ENCODE data around the gene ING1.
"Not testable (repeated sequence)": the region's sequence is repeated elsewhere in the genome, so short reads cannot be mapped to it uniquely, and the experiment has no call there.

Gene ING1, protein sequence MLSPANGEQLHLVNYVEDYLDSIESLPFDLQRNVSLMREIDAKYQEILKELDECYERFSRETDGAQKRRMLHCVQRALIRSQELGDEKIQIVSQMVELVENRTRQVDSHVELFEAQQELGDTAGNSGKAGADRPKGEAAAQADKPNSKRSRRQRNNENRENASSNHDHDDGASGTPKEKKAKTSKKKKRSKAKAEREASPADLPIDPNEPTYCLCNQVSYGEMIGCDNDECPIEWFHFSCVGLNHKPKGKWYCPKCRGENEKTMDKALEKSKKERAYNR

DNA sequence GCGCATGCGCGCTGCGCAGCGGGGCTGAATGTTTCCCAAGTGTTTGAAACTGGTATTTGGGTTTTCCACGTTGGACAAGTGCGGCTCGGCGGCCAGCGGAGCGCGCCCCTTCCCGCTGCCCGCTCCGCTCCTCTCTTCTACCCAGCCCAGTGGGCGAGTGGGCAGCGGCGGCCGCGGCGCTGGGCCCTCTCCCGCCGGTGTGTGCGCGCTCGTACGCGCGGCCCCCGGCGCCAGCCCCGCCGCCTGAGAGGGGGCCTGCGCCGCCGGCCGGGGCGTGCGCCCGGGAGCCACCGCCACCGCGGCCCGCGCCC lies at the start of gene ING1:
Gene ING1, plus strand, starts transcription at position 59 of the 311 bp plus-strand sequence. CDS start 450 bp downstream, outside the sequence.
- Histone ChIP-seq H3K9ac (ENCODE audit: low read length) (peak within 1 kb of the TSS; percentile 95), H3K27me3 (ENCODE audit: control insufficient read depth, insufficient read depth, low read length) (no peaks in the 10 kb centered on the region), H3K27ac (ENCODE audit: low read depth, low read length) (peak within 1 kb of the TSS; percentile 99), H3K36me3 (ENCODE audit: control insufficient read depth, insufficient read depth, low read length) (no peaks in the 10 kb centered on the region), H3K4me1 (ENCODE audit: control insufficient read depth, insufficient read depth, low read length) (peaks cover 13% of the 10 kb centered on the region), H3K4me3 (ENCODE audit: low read length) (peak within 1 kb of the TSS; percentile 99)

DNA sequence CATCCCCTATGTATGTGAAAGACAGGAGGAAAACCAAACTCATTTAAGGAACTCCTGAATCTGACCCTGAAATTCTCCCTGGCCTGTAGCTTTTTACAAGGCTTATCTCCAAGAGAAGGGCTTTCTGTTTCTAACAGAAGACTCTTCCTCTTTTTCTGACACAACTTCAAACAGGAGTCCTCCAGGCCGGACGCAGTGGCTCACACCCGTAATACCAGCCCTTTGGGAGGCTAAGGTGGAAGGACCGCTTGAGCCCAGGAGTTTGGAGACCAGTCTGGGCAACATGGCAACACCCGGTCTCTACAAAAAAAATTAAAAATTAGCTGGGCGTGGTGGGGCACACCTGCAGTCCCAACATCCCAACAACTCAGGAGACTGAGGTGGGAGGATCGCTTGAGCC lies 49.5 kb upstream of the ING1 start:
- H3K4me3 ChIP-seq (ENCODE audit: low read length): no peak overlapping the region
- H3K4me1 ChIP-seq (ENCODE audit: control insufficient read depth, insufficient read depth, low read length): no peaks in the 10 kb centered on the region
- H3K36me3 ChIP-seq (ENCODE audit: control insufficient read depth, insufficient read depth, low read length): peaks cover 8% of the 10 kb centered on the region
- no peak overlapping the region for H3K27ac ChIP-seq (ENCODE audit: low read depth, low read length)
- H3K27me3 ChIP-seq (ENCODE audit: control insufficient read depth, insufficient read depth, low read length): no peaks in the 10 kb centered on the region
- H3K9ac ChIP-seq (ENCODE audit: low read length): no peak overlapping the region

- Histone ChIP-seq H3K4me3 (ENCODE audit: low read length) (no peak overlapping the region), H3K27me3 (ENCODE audit: control insufficient read depth, insufficient read depth, low read length) (no peaks in the 10 kb centered on the region), H3K27ac (ENCODE audit: low read depth, low read length) (no peak overlapping the region), H3K4me1 (ENCODE audit: control insufficient read depth, insufficient read depth, low read length) (no peaks in the 10 kb centered on the region), H3K36me3 (ENCODE audit: control insufficient read depth, insufficient read depth, low read length) (peaks cover 10% of the 10 kb centered on the region), H3K9ac (ENCODE audit: low read length) (no peak overlapping the region)
Observed at GRCh38 chr13:110664673-110665072, 48.8 kb upstream of the ING1 start.

DNA sequence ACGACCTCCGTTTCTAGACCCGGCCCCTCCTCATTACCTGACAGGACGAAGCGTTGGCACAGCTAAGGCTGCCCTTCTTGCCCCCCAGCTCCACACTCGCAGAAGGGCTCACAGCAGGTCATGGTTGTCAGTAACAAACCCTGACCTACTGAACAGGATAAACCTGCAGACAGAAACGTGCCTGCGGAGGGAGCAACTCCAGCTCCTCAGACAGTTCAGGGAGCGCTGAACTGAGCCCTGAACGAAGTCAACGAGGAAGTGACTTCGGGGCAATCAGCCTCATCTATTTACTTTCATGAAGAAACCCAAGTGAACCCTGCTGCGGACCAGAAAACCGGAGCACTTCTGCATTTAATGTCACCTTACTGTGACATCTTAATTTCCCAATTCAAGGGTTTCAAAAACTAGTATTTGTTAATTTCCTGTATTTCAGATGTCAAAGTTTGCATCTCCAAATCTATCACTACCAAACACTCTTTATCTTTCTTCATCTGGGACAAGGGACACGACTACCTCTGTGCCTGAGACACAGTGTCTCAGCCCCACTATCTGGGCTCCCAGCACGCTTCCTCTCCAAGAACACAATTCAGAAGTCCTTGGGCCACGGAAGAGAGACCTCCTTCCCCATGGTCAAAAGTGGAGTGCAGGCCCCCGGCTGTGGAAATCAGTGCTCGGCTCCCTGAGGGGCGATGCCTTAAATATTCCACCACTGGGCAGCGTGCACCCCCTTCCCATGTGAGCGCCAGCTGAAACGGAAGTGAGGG lies 47.8 kb upstream of the ING1 start:
- Histone ChIP-seq H3K27me3 (ENCODE audit: control insufficient read depth, insufficient read depth, low read length) (no peaks in the 10 kb centered on the region), H3K27ac (ENCODE audit: low read depth, low read length) (no peak overlapping the region), H3K4me3 (ENCODE audit: low read length) (no peak overlapping the region), H3K4me1 (ENCODE audit: control insufficient read depth, insufficient read depth, low read length) (no peaks in the 10 kb centered on the region), H3K9ac (ENCODE audit: low read length) (no peak overlapping the region), H3K36me3 (ENCODE audit: control insufficient read depth, insufficient read depth, low read length) (peaks cover 11% of the 10 kb centered on the region)

- no peak overlapping the region for H3K4me3 ChIP-seq (ENCODE audit: low read length)
- no peaks in the 10 kb centered on the region for H3K4me1 ChIP-seq (ENCODE audit: control insufficient read depth, insufficient read depth, low read length)
- H3K36me3 ChIP-seq (ENCODE audit: control insufficient read depth, insufficient read depth, low read length): peaks cover 11% of the 10 kb centered on the region
- no peak overlapping the region for H3K9ac ChIP-seq (ENCODE audit: low read length)
- H3K27me3 ChIP-seq (ENCODE audit: control insufficient read depth, insufficient read depth, low read length): no peaks in the 10 kb centered on the region
- H3K27ac ChIP-seq (ENCODE audit: low read depth, low read length): no peak overlapping the region
Observed at GRCh38 chr13:110666255-110666533, 47.3 kb upstream of the ING1 start.

GRCh38 chr13:110669036-110669435 lies 44.5 kb upstream of the ING1 start:
- no peak overlapping the region for H3K9ac ChIP-seq (ENCODE audit: low read length)
- no peaks in the 10 kb centered on the region for H3K4me1 ChIP-seq (ENCODE audit: control insufficient read depth, insufficient read depth, low read length)
- H3K36me3 ChIP-seq (ENCODE audit: control insufficient read depth, insufficient read depth, low read length): peaks cover 8% of the 10 kb centered on the region
- no peak overlapping the region for H3K27ac ChIP-seq (ENCODE audit: low read depth, low read length)
- H3K27me3 ChIP-seq (ENCODE audit: control insufficient read depth, insufficient read depth, low read length): no peaks in the 10 kb centered on the region
- no peak overlapping the region for H3K4me3 ChIP-seq (ENCODE audit: low read length)

DNA sequence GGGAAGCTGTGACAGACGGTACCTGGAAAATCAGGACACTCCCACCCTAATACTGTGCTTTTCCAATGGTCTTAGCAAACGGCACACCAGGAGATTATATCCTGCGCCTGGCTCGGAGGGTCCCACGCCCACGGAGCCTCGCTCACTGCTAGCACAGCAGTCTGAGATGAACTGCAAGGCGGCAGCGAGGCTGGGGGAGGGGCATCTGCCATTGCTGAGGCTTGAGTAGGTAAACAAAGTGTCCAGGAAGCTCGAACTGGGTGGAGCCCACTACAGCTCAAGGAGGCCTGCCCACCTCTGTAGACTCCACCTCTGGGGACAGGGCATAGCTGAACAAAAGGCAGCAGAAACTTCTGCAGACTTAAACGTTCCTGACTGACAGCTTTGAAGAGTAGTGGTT lies 43.7 kb upstream of the ING1 start:
- H3K27ac ChIP-seq (ENCODE audit: low read depth, low read length); H3K4me1 ChIP-seq (ENCODE audit: control insufficient read depth, insufficient read depth, low read length); H3K27me3 ChIP-seq (ENCODE audit: control insufficient read depth, insufficient read depth, low read length); H3K9ac ChIP-seq (ENCODE audit: low read length); H3K36me3 ChIP-seq (ENCODE audit: control insufficient read depth, insufficient read depth, low read length); H3K4me3 ChIP-seq (ENCODE audit: low read length): not testable (repeated sequence)

GRCh38 chr13:110676595-110677587 lies 36.6 kb upstream of the ING1 start:
- H3K27me3 ChIP-seq (ENCODE audit: control insufficient read depth, insufficient read depth, low read length): no peaks in the 10 kb centered on the region
- H3K9ac ChIP-seq (ENCODE audit: low read length): no peak overlapping the region
- H3K4me3 ChIP-seq (ENCODE audit: low read length): no peak overlapping the region
- H3K36me3 ChIP-seq (ENCODE audit: control insufficient read depth, insufficient read depth, low read length): peaks cover 29% of the 10 kb centered on the region
- H3K4me1 ChIP-seq (ENCODE audit: control insufficient read depth, insufficient read depth, low read length): no peaks in the 10 kb centered on the region
- H3K27ac ChIP-seq (ENCODE audit: low read depth, low read length): no peak overlapping the region

GRCh38 chr13:110677731-110678545 lies 35.6 kb upstream of the ING1 start:
- Histone ChIP-seq H3K27ac (ENCODE audit: low read depth, low read length) (no peak overlapping the region), H3K9ac (ENCODE audit: low read length) (no peak overlapping the region), H3K4me3 (ENCODE audit: low read length) (no peak overlapping the region), H3K27me3 (ENCODE audit: control insufficient read depth, insufficient read depth, low read length) (no peaks in the 10 kb centered on the region), H3K36me3 (ENCODE audit: control insufficient read depth, insufficient read depth, low read length) (peaks cover 32% of the 10 kb centered on the region), H3K4me1 (ENCODE audit: control insufficient read depth, insufficient read depth, low read length) (no peaks in the 10 kb centered on the region)

DNA sequence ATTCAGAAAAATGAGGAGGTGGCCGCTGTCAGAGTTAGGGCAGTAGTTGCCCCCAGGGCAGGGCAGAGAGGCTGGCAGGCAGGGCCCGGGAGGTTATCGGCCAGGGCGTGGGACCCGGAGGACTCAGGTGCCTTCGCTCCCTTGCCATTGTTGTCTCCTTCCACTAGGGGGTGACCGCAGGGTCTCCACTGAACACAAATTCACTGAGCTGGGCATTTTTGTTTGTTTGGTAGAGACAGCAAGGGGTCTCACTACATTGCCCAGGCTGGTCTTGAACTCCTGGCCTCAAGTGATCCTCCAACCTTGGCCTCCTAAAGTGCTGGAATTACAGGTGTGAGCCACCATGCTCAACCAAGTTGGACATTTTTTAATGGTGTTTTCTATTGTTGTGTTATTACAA lies 32.6 kb upstream of the ING1 start:
- no peak overlapping the region for H3K9ac ChIP-seq (ENCODE audit: low read length)
- no peak overlapping the region for H3K4me3 ChIP-seq (ENCODE audit: low read length)
- H3K4me1 ChIP-seq (ENCODE audit: control insufficient read depth, insufficient read depth, low read length): peaks cover 12% of the 10 kb centered on the region
- no peak overlapping the region for H3K27ac ChIP-seq (ENCODE audit: low read depth, low read length)
- no peaks in the 10 kb centered on the region for H3K27me3 ChIP-seq (ENCODE audit: control insufficient read depth, insufficient read depth, low read length)
- H3K36me3 ChIP-seq (ENCODE audit: control insufficient read depth, insufficient read depth, low read length): peaks cover 35% of the 10 kb centered on the region

- Histone ChIP-seq H3K4me1 (ENCODE audit: control insufficient read depth, insufficient read depth, low read length) (peaks cover 12% of the 10 kb centered on the region), H3K9ac (ENCODE audit: low read length) (no peak overlapping the region), H3K36me3 (ENCODE audit: control insufficient read depth, insufficient read depth, low read length) (peaks cover 29% of the 10 kb centered on the region), H3K27ac (ENCODE audit: low read depth, low read length) (no peak overlapping the region), H3K27me3 (ENCODE audit: control insufficient read depth, insufficient read depth, low read length) (no peaks in the 10 kb centered on the region), H3K4me3 (ENCODE audit: low read length) (no peak overlapping the region)
Observed at GRCh38 chr13:110681868-110682550, 31.5 kb upstream of the ING1 start.
